ENCODE measurements around the gene ARMCX6. TPM values are rescaled to one million over a fixed set of nuclear protein-coding genes. Genes with fewer than 3 reads are reported as not detected.
"Not testable (repeated sequence)": the region's sequence is repeated elsewhere in the genome, so short reads cannot be mapped to it uniquely, and the experiment has no call there.

Gene ARMCX6
- total RNA-seq, 2 experiments from 2014 or later = 35.0 to 39.5 TPM

GRCh38 chrX:101657495-101657894 lies 39.7 kb upstream of the ARMCX6 start:
- Mint-ChIP-seq H3K27ac (no peak overlapping the region), H3K4me3 (peak overlapping the region; percentile 48)
- intact Hi-C loops (cut with DNase I, micrococcal nuclease) = no loop called here

GRCh38 chrX:101656817-101657216 lies 39.0 kb upstream of the ARMCX6 start:
- H3K4me3 ChIP-seq (ENCODE audit: low read length) = no peak overlapping the region
- H3K36me3 Mint-ChIP-seq (ENCODE audit: low read depth) = no peaks in the 10 kb centered on the region
- DNase-seq (no peak), ATAC-seq (ENCODE audit: poor library complexity) (no peak)
- no peaks in the 10 kb centered on the region for H3K9me3 Mint-ChIP-seq
- ChIA-PET POLR2A (no interaction called here), CTCF (no interaction called here)
- H3K27ac Mint-ChIP-seq = no peak overlapping the region
- no peaks in the 10 kb centered on the region for H3K36me3 ChIP-seq (ENCODE audit: insufficient read depth, low read length)
- H3K4me1 ChIP-seq (ENCODE audit: insufficient read depth, low read length) = peaks cover 14% of the 10 kb centered on the region
- TF ChIP-seq CTCF (IDR thresholded peaks at IDR 0.05) = no peak
- H3K27me3 Mint-ChIP-seq = no peaks in the 10 kb centered on the region
- H3K27me3 ChIP-seq (ENCODE audit: control insufficient read depth in 1 of 2, insufficient read depth in 2 of 2, low read length in 2 of 2) = no peaks in the 10 kb centered on the region
- H3K4me1 Mint-ChIP-seq (ENCODE audit: low read depth) = peaks cover 13% of the 10 kb centered on the region
- H3K4me3 Mint-ChIP-seq = no peak overlapping the region
- H3K9me3 ChIP-seq (ENCODE audit: control insufficient read depth in 1 of 2, insufficient read depth in 1 of 2, low read length in 2 of 2) = no peaks in the 10 kb centered on the region
- no peak overlapping the region for H3K27ac ChIP-seq (ENCODE audit: low read depth in 1 of 2, low read length in 2 of 2)
- intact Hi-C loops (cut with DNase I, micrococcal nuclease) = no loop called here

More at GRCh38 chrX:101657495-101657894, 39.7 kb upstream of the ARMCX6 start:
- TF ChIP-seq CTCF (IDR thresholded peaks at IDR 0.05) = no peak
- Histone ChIP-seq H3K27me3 (ENCODE audit: control insufficient read depth in 1 of 2, insufficient read depth in 2 of 2, low read length in 2 of 2) (no peaks in the 10 kb centered on the region), H3K36me3 (ENCODE audit: insufficient read depth, low read length) (no peaks in the 10 kb centered on the region), H3K4me3 (ENCODE audit: low read length) (no peak overlapping the region), H3K27ac (ENCODE audit: low read depth in 1 of 2, low read length in 2 of 2) (no peak overlapping the region), H3K4me1 (ENCODE audit: insufficient read depth, low read length) (peaks cover 14% of the 10 kb centered on the region), H3K9me3 (ENCODE audit: control insufficient read depth in 1 of 2, insufficient read depth in 1 of 2, low read length in 2 of 2) (no peaks in the 10 kb centered on the region)
- ChIA-PET CTCF (no interaction called here), POLR2A (no interaction called here)
- no peaks in the 10 kb centered on the region for H3K9me3 Mint-ChIP-seq
- ATAC-seq (ENCODE audit: poor library complexity) (no peak), DNase-seq (no peak)
- no peaks in the 10 kb centered on the region for H3K27me3 Mint-ChIP-seq
- H3K4me1 Mint-ChIP-seq (ENCODE audit: low read depth) = peaks cover 13% of the 10 kb centered on the region
- H3K36me3 Mint-ChIP-seq (ENCODE audit: low read depth) = no peaks in the 10 kb centered on the region

DNA sequence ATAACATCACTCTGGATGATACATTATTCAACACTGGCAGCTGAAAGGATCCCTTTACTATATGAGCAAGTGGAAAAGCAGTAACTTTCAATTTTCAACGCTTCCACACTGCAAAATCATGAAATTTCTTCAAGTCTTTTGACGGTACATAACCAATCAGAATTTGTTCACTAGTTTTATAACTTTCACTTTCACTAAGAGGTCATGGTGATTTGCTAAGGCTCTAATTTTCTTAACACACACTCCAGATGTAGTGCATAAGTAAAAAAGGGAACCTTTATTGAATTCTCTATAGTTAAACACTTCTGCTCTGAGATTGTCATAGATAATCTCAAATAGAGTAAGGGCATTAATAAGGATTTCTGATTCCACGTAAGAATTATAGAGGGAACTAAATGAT lies 37.7 kb upstream of the ARMCX6 start:
- Histone ChIP-seq H3K4me3 (ENCODE audit: low read length) (peak overlapping the region; percentile 19), H3K27ac (ENCODE audit: low read depth in 1 of 2, low read length in 2 of 2) (no peak overlapping the region), H3K27me3 (ENCODE audit: control insufficient read depth in 1 of 2, insufficient read depth in 2 of 2, low read length in 2 of 2) (no peaks in the 10 kb centered on the region), H3K4me1 (ENCODE audit: insufficient read depth, low read length) (peaks cover 14% of the 10 kb centered on the region), H3K9me3 (ENCODE audit: control insufficient read depth in 1 of 2, insufficient read depth in 1 of 2, low read length in 2 of 2) (no peaks in the 10 kb centered on the region), H3K36me3 (ENCODE audit: insufficient read depth, low read length) (no peaks in the 10 kb centered on the region)
- ChIA-PET POLR2A (no interaction called here), CTCF (no interaction called here)
- H3K9me3 Mint-ChIP-seq = no peaks in the 10 kb centered on the region
- no peak for ATAC-seq (ENCODE audit: poor library complexity)
- H3K36me3 Mint-ChIP-seq (ENCODE audit: low read depth) = no peaks in the 10 kb centered on the region
- no peaks in the 10 kb centered on the region for H3K27me3 Mint-ChIP-seq
- peak in 1 of 14 experiments; percentile 19 for DNase-seq
- TF ChIP-seq CTCF (IDR thresholded peaks at IDR 0.05) = no peak
- H3K27ac Mint-ChIP-seq = peak overlapping the region; percentile 67
- peaks cover 13% of the 10 kb centered on the region for H3K4me1 Mint-ChIP-seq (ENCODE audit: low read depth)
- intact Hi-C loops (cut with DNase I, micrococcal nuclease) = no loop called here
- peak overlapping the region; percentile 69 for H3K4me3 Mint-ChIP-seq

GRCh38 chrX:101647716-101648115 lies 29.9 kb upstream of the ARMCX6 start:
- CTCF ChIA-PET, H3K27me3 Mint-ChIP-seq: not testable (repeated sequence)

More at GRCh38 chrX:101647716-101648115, 29.9 kb upstream of the ARMCX6 start:
- H3K36me3 ChIP-seq (ENCODE audit: insufficient read depth, low read length); H3K27ac Mint-ChIP-seq; H3K27ac ChIP-seq (ENCODE audit: low read depth in 1 of 2, low read length in 2 of 2); H3K4me3 ChIP-seq (ENCODE audit: low read length); H3K4me3 Mint-ChIP-seq; H3K4me1 ChIP-seq (ENCODE audit: insufficient read depth, low read length); ATAC-seq (ENCODE audit: poor library complexity); POLR2A ChIA-PET; intact Hi-C loops (cut with DNase I, micrococcal nuclease); H3K36me3 Mint-ChIP-seq (ENCODE audit: low read depth); H3K9me3 ChIP-seq (ENCODE audit: control insufficient read depth in 1 of 2, insufficient read depth in 1 of 2, low read length in 2 of 2); H3K4me1 Mint-ChIP-seq (ENCODE audit: low read depth); H3K27me3 ChIP-seq (ENCODE audit: control insufficient read depth in 1 of 2, insufficient read depth in 2 of 2, low read length in 2 of 2); DNase-seq; H3K9me3 Mint-ChIP-seq: not testable (repeated sequence)

Measured in CD4-positive, alpha-beta T cell (primary cell).